Ovary (tissue), 3 donors: Measurements from ENCODE around the gene UNKL.

Source experiments
- POLR2A ChIP-seq: fragments of 450-650 bp; IDR thresholded peaks from one replicate; pipeline ENCODE4 v1.6.1; 2017; ENCODE audit warnings: antibody characterized with exemption, mild to moderate bottlenecking, moderate library complexity
- TF ChIP-seq, protein P1 (sequence below), 3 donors: fragments of 450-650 bp in 2 of 3; fragments of 200-600 bp in 1 of 3; IDR thresholded peaks; one replicate each; pipeline versions ENCODE4 v1.5.1 to v1.8.0; 2016 to 2022; ENCODE audit warnings: antibody characterized with exemption in 3 of 3, mild to moderate bottlenecking in 1 of 3
- donor health status: DM: no; HTN: no; CAD: no.

- TF ChIP-seq, protein P1, sequence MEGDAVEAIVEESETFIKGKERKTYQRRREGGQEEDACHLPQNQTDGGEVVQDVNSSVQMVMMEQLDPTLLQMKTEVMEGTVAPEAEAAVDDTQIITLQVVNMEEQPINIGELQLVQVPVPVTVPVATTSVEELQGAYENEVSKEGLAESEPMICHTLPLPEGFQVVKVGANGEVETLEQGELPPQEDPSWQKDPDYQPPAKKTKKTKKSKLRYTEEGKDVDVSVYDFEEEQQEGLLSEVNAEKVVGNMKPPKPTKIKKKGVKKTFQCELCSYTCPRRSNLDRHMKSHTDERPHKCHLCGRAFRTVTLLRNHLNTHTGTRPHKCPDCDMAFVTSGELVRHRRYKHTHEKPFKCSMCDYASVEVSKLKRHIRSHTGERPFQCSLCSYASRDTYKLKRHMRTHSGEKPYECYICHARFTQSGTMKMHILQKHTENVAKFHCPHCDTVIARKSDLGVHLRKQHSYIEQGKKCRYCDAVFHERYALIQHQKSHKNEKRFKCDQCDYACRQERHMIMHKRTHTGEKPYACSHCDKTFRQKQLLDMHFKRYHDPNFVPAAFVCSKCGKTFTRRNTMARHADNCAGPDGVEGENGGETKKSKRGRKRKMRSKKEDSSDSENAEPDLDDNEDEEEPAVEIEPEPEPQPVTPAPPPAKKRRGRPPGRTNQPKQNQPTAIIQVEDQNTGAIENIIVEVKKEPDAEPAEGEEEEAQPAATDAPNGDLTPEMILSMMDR (IDR thresholded peaks at IDR 0.05), result no peak
- no peak for TF ChIP-seq POLR2A
These were observed 23.1 kb upstream of the UNKL start for GRCh38 chr16:1437606-1438005.
